ENCODE results near the gene PAK5.

The PAK5 gene

DNA sequence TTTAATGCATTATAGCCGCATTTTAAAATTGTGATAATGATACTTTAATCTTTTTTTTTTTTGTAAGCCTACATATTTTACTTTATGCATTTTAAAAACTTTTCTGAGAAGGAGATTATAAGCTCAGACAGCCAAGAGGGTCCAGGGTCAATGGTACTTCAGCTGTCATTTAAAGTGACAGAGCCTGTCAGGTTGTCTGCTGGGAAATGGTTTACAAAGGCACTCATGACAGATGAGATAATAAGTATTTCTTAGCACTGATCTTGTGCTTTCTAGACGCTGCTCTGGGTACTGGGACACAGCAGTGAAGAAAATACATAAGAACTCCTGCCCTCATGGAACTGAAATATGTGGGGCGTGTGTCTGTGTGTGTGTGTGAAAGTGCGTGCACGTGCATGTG lies 304.9 kb downstream of the PAK5 start:
- H3K4me3 ChIP-seq (replicated peaks; ENCODE audit: low read depth, low read length), result no peak overlapping the region
- DNase-seq (ENCODE audit: low read depth), result no peak
- TF ChIP-seq, protein P1, sequence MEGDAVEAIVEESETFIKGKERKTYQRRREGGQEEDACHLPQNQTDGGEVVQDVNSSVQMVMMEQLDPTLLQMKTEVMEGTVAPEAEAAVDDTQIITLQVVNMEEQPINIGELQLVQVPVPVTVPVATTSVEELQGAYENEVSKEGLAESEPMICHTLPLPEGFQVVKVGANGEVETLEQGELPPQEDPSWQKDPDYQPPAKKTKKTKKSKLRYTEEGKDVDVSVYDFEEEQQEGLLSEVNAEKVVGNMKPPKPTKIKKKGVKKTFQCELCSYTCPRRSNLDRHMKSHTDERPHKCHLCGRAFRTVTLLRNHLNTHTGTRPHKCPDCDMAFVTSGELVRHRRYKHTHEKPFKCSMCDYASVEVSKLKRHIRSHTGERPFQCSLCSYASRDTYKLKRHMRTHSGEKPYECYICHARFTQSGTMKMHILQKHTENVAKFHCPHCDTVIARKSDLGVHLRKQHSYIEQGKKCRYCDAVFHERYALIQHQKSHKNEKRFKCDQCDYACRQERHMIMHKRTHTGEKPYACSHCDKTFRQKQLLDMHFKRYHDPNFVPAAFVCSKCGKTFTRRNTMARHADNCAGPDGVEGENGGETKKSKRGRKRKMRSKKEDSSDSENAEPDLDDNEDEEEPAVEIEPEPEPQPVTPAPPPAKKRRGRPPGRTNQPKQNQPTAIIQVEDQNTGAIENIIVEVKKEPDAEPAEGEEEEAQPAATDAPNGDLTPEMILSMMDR (IDR thresholded peaks at IDR 0.05; ENCODE audit: low read length, missing control alignments), result no peak

DNA sequence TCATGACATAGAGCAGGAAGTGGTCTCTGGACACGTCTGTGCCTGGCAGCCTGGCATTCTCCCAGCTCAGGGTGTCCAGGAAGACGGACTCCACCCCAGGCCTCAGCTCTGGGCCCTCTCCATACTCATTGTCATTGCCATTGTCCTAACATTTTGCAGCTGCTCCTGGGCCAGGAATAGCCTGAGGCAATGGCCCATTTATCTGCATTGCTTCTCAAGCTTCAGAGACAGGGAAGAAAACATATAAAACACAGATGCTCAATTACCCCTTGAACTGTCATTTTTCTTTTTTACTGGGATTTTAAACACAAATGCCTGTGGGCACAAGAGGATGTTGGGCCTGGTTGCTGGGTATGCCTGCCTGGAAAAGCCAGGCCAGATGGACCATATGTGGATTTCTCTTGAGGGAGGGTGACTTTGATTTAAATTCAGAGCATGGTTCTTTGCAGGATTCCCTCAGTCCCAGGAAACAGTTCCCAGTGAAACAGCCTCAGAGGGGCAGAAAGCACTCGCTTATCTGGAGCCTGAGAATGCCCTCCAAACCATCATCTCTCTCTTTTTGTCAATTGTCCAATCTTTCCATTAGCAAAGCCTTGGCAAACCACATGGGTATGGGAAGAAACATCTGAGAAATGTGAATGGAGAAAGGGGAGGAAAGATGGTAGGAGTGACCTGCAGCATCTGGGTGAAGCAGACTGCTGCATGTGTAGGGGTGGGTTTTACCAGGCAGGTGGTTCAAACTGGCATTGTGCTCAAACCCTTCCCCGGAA lies 306.6 kb downstream of the PAK5 start:
- TF ChIP-seq, protein P1 (IDR thresholded peaks at IDR 0.05; ENCODE audit: low read length, missing control alignments), result no peak
- no peak for DNase-seq (ENCODE audit: low read depth)
- no peak overlapping the region for H3K4me3 ChIP-seq (replicated peaks; ENCODE audit: low read depth, low read length)

DNA sequence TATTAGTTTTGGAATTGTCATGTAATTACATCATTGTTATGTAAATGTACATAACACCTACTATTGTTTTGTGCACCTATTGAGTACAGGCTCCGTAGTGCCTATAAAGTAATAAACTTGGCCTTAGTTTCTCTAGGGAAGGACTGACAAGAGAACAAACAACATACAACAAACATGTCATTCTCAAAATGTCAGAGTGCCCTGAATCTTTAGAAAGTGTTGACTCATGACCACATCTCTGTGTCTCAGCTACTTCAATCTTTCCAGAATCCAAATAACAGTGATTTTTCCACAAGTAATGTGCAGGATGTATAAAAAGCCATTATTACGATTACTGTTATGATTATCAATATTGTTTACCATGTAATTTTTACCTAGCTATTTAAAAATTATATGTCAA lies 307.3 kb downstream of the PAK5 start:
- TF ChIP-seq, protein P1 (IDR thresholded peaks at IDR 0.05; ENCODE audit: low read length, missing control alignments), result no peak
- H3K4me3 ChIP-seq (replicated peaks; ENCODE audit: low read depth, low read length), result no peak overlapping the region
- DNase-seq (ENCODE audit: low read depth), result no peak

DNA sequence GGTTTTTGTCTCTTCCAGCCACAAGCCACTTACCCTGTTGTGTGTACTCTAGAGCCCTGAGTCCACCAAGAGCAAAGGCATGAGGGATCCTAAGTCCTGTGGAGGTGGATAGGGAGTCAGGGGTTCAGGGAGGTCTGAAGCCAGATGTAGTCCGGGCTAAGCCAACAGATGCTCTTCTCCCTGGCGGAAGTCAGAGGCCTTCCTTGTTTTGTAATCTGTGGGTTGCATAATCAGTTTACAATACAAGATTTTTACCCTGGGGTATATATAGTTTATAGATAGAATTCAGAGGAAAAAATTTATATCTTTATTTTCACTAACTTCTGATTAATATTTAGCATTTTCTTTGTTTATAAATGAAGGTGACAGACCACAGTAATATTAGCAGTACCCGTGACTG lies 315.2 kb downstream of the PAK5 start:
- no peak overlapping the region for H3K4me3 ChIP-seq (replicated peaks; ENCODE audit: low read depth, low read length)
- no peak for DNase-seq (ENCODE audit: low read depth)
- TF ChIP-seq, protein P1 (IDR thresholded peaks at IDR 0.05; ENCODE audit: low read length, missing control alignments), result no peak

DNA sequence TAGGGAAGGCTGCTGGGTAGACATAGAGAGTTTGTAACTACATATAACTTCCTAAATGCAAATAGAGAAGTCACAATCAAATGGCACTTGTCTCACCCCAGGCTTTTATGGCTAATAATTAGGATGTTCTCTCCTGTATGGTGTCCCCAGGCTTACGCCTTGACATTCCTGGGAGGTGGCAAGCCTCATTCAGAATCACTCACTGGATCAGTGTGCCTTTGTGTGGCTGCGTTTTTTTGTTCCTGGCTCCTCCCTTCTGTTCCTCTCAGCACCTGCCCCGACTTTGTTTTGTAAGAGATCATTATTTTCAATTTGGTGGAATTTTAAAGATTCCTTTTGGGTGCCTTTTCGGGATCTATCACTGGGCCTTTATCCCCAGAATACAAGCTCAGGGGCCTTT lies 318.8 kb downstream of the PAK5 start:
- TF ChIP-seq, protein P1 (IDR thresholded peaks at IDR 0.05; ENCODE audit: low read length, missing control alignments), result no peak
- no peak for DNase-seq (ENCODE audit: low read depth)
- no peak overlapping the region for H3K4me3 ChIP-seq (replicated peaks; ENCODE audit: low read depth, low read length)

DNA sequence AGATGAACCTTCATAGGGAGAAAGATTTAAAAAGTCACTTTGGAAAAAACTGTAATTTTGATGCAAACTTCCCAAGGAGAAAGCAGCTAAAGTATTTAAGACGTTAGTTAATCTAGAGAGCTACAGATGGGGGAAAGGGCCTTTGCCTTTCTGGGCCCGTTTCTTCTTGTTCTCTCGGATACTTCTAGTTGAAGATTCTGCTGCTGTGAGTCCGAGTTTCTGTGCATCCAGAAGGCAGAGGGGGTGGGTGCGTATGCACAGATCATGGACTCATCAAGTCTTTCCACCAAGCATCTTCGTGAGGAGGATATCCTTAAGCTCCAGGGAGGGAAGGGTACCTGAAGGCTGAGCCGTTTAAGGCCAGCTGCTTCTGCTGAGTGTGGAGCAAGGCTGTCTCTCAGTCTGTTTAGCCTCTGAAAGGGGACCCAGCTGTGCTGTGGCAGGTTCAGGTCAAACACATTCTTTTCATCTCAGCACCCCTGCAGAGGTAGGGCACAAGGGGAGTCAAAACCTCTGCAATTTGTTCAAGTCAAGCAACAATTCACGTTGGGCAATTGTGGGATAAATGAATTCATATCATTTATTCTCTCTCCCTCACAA lies 320.2 kb downstream of the PAK5 start:
- H3K4me3 ChIP-seq (replicated peaks; ENCODE audit: low read depth, low read length), result no peak overlapping the region
- TF ChIP-seq, protein P1 (IDR thresholded peaks at IDR 0.05; ENCODE audit: low read length, missing control alignments), result no peak

More for the DNA sequence above, 320.2 kb downstream of the PAK5 start:
- DNase-seq (ENCODE audit: low read depth), result no peak

Data from fibroblast of pulmonary artery (primary cell).